HCEC 1CT (cell line): Measurements from ENCODE around the gene BSDC1.

Experiments used
- DNase-seq: peaks from one replicate; pipeline ENCODE4 v3.0.0-alpha.2; 2017

Gene BSDC1

DNA sequence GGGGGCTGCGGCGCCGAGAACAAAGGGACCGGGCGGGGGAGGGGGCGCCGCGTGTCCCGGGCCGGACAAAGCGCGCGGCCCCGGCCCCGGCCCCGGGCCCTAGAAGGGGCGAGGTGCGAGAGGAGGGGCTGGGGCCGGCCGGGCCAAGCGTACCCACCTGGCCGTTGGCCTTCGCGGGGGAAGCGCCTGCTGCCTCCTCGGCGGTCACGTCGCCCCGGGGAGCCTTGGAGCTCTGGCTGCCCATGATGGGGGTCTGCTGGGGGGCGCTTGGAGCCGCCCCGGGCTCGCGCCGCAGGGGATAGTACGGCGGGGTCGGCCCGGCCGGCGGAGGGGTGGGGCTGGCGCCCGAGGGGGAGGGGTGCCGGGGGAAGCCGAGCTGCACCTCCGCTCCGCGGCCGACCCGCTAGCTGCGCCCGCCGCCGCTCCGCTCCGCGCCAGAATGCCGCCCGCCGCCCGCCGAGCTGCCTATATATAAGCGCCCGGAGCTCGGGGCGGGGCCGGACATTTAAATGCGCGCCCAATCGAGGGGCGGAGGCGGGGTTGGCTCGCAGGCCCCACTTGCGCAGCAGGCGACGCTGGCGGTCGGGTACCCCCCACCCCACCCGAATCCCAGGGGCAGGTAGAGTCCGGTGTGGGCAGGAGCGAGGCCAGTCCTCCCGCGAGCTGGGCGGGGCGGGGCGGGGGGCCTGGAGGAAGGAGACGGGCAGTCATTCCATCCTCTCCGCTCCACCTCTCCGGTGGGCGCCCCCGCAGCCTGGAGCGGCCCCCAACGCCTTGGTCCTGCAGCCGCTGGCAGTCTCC, 58.3 kb downstream of the BSDC1 start, which contains the start of gene MARCKSL1:
MARCKSL1 (minus strand) TSS at position 444 of the 801 bp plus-strand sequence; CDS start at position 244, 200 bp downstream.
- peak; percentile 52 for DNase-seq

DNA sequence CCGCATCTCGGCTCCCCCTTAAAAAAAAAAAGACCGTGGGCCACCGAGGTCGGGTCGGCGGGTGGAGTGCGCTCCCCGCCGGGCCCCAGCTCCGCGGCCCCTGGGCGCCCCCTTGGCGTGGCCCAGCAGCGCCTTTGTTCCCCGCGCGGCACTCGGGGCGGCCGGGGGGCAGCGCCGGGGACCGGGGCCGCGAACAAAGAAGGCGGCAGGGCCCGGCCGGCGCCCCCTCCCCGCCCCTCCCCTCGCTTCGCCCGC, 58.8 kb downstream of the BSDC1 start:
- DNase-seq, result no peak

DNA sequence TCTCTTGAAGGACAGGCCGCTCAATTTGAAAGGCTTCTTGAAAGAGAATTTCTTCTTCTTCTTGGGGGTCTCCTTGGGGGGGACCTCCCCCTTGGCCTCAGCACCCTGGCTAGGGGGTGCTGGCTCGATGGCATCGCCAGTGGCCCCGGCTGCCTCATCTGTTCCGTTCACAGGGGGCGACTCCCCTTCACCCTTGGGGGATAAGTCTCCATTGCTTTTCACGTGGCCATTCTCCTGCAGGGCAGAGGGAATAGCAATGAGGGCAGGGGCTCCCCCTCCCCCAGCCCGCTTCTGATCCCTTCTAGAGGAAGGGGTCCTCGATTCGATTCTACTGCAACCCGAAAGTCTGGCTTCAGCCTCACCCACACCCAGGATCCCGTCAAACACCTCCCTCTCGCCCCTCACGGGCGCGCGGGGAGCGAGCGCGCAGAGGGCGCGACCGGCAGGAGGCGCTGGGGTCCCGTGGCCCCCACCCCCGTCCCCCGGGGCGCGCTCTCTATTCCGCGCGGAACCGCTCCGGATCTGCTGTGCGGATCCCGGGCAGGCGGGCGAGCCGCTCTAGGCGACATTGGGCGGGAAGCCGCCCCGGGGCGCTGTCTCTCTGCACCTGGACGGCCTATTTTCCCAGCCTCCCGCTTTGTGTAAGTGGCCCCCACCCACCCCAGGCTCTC, 59.2 kb downstream of the BSDC1 start:
- DNase-seq, result peak; percentile 22

DNA sequence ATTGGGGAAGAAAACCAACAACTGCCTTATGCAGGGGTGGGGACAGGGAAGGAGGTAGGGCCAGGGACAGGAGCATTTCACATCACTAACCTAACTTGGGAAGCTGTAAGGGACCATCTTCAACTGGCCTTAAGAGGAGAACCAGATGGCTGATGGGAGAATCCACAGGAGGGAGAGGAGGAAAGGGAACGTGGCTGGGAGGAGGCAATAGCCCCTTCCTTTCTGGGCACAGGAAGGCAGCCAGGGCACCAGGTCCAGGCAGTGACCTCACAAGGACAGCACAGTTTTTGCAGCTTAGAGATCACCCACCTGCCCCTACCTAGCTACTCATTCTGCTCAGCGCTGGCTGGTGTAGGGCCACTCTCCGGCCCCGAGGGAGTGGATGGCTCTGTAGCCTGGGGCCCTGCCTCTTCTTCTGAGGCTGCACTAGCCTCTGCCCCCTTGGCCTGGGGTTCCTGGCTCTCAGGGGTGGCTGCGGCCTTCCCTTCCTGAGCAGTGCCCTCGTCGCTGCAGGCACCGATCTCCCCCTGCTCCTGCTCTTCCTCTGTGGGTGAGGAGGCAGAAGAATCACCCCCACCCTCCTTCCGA, 59.9 kb downstream of the BSDC1 start:
- no peak for DNase-seq

DNA sequence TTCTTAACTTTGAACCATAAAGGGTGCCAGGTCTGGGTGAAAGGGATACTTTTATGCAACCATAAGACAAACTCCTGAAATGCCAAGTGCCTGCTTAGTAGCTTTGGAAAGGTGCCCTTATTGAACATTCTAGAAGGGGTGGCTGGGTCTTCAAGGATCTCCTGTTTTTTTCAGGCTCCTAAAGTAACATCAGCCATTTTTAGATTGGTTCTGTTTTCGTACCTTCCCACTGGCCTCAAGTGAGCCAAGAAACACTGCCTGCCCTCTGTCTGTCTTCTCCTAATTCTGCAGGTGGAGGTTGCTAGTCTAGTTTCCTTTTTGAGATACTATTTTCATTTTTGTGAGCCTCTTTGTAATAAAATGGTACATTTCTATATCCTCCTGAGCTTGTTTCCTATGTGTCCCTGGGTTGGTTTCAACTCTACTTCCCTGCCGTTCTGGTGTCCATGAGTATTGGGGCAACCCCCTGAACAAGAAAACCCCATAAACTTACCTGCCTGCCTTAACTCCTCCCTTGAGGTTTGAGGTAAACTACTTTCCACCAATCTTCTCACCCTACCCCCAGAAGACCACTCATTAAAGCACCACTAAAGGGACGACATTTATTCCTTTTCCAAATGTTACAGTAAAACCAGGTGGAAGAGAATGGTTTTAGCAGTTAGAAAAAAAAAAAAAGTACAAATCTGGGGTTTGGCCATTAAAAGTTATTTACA, 60.8 kb downstream of the BSDC1 start:
- DNase-seq, result no peak

DNA sequence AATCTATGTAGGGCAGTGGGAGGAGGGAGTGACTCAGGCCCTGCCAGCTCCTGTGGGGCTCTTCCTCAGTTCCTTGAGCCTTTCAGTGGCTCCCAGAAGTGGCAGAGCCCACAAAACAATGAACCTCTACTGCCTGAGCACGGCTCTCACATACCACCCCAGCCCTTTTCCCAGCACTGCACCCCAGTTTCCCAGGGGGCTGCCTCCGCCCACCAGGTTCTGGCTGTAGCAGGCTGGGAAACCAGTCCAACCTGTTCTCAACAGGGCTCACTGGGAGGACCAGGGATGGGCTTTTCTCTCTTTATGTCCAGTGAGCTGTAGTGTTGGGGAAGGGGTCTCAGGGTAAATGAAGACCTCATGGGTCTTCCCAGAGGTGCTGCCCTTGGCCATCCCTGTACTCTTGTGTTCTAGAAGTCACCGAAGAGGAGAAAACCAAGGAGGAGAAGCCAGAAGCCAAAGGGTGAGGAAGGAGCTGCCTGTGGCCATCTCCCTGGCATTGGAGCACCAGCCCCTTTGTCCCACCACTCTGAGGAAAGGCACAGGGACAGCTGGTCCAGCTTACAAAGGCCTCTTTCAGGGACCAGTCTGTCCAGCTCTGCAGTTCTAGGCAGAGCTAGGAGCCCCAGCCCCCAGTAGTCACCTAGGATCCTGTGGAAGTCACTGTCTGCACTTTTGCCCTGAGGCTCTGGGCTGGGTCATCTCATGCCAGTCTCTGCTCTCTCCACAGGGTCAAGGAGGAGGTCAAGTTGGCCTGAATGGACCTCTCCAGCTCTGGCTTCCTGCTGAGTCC, 61.8 kb downstream of the BSDC1 start:
- no peak for DNase-seq

DNA sequence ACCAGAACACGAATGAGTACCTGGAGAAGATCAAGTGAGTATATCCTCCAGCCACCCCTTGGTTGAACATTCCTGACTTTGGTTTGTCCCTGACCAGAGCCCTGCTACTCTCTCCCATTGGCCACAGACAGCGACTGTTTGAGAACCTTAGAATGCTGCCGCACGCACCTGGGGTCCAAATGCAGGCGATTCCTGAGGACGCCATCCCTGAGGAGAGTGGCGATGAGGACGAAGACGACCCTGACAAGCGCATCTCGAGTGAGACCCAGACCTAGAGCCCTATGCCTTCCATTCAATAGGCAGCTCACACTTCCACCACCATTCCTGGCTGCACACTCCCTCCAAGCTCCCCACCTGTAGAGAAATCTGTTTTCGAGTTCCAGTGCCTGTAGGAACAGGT, 62.7 kb downstream of the BSDC1 start:
- no peak for DNase-seq

DNA sequence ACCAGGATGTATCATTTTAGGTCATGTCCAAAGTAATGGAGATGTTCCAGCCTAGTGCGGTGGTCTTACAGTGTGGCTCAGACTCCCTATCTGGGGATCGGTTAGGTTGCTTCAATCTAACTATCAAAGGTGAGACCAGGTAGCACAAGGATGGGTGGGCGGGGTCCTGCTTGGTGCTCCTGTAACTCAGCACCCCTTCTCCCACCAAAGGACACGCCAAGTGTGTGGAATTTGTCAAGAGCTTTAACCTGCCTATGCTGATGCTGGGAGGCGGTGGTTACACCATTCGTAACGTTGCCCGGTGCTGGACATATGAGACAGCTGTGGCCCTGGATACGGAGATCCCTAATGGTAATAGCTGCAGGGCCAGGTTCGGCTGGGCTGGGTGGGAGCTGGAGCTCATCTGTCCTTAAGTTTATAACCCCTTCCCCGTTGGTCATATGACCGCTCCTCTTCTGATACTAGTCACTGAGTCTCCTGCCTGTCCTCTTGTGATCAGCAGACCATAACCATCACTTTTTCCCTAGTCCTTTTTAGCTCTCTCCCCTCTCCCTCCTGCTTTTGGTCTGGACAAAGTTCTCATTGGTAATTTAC, 63.6 kb downstream of the BSDC1 start:
- no peak for DNase-seq

DNA sequence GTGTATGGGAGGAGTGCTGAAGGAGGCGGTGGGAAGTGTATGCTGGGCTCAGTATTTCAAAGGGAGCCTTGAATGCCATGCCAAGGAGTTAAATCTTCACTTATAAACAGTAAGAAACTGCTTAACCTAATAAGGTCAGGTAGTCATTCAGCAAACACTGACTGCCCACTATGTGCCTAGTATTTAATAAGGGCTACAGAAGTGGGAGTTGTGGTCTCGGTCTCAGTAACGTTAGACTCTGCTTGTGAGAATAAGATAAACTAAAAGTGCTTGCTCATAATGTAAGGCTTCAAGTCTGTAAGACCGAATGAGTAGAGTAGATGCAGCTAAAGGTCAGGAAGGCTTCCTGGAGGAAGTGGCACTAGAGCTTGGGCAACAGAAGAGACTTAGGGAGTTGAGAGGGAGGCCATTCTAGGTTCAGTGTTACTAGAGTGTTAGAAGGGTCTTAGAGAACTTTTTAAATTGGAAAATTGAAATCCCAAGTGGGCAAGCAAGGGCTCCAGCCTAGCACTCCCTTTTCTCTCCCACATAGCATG, 64.2 kb downstream of the BSDC1 start:
- DNase-seq, result no peak

DNA sequence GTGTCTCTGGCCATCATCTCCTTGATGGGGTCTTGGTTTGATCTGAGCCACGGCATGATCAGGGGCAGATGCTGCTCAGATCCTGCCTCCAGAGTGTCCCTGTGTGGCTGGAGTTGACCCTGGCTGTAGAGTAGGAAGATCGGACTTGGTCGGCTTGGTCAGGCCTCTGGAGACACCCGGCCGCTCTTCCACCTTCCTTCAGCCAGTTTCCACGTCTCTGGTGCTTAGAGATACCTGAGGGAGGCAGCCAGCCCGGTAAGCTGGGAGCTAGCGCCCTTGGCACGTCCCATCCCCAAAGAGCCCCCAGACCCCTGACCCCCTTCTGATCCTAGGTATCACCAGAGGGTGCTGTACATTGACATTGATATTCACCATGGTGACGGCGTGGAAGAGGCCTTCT, 67.0 kb downstream of the BSDC1 start:
- DNase-seq, result no peak

DNA sequence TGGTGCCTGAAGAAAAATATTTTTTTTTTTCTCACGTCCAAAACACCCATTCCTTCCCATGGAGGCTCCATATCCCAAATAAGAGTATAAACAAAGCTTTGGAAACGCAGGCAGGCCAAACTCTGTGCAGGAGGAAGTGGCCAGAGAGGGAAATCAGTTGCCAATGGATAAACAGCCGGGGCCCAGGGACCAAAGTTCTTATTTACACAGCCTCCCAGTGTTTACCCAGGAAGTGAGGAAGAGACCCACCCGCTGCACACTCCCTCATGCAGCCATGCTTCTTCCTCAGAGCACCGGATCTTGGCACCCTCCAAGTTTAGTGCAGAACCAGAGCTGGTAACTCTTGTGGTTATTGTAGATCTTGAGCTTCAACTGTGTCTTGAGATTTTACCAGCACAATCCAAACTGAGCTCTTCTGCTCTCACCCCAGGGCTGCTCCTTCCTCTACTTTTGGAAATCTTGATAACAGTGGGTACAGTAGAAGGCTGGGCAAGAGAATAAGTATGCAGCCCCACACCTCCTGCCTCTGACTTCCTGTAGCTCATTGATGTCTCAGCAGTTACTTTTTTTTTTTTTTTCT, 72.4 kb downstream of the BSDC1 start:
- DNase-seq, result no peak

DNA sequence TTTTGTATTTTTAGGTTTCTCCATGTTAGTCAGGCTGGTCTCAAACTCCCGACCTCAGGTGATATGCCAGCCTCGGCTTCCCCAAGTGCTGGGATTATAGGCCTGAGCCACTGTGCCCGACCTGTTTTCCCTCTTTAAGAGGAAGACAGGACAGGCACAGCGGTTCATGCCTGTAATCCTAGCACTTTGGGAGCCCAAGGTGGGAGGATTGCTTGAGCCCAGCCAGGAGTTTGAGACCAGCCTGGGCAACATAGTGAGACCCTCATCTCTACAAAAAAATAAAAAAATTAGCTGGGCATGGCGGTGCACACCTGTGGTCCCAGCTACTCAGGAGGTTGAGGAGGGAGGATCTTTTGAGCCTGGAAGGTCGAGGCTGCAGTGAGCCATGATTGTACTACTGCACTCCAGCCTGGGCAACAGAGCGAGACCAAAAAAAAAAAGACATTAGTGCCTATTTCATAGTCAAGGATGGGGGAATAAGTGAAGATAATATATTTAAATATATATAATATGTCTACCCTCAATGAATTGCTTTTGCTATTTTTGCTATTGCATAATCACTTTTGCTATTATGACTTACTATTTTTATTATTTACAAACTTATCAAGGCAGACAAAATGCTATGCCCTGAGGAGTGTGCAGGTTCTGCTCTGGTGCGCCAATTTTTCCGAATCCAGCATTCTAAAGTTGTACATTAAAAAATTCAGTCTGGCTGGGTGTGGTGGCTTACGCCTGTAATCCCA, 75.9 kb downstream of the BSDC1 start:
- no peak for DNase-seq

DNA sequence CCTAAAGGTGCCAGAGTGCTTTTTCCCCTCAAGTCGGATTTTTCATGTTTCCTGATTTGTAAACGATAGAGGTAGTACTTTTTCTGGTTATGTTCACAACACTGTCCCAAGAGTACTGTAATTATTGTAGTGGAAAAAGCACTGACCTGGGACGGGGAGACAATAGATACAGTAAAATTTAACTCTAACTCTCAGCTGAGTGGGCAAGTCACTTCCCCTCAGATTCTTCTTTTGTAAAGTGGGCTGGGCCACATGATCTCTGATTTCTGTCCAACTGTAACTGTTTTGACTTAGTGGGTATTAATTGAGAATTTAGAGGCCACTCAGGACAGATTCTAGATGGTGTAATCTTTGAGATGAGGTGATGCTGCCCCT, 77.4 kb downstream of the BSDC1 start:
- DNase-seq, result no peak
